HepG2 (cell line): ENCODE measurements around the gene KLF3. TPM values are rescaled to one million over a fixed set of nuclear protein-coding genes. Genes with fewer than 3 reads are reported as not detected.

Source experiments
- CTCF ChIP-seq: sonication (generic); formaldehyde crosslinking; IDR thresholded peaks from 2 replicates; pipeline ENCODE4 v1.5.0; 2020; ENCODE audit warnings: mild to moderate bottlenecking, missing genetic modification reagents, moderate library complexity
- MBD4 ChIP-seq: IDR thresholded peaks from 2 replicates; pipeline ENCODE4 v1.6.1; 2012; ENCODE audit warnings: low read length, inconsistent platforms, borderline replicate concordance
- MED8 ChIP-seq: sonication (generic); formaldehyde crosslinking; IDR thresholded peaks from 2 replicates; pipeline ENCODE4 v1.8.1; 2023; ENCODE audit warnings: mild to moderate bottlenecking, missing genetic modification reagents; ENCODE audit not compliant: insufficient replicate concordance
- PRDM15 ChIP-seq: sonication (generic); formaldehyde crosslinking; IDR thresholded peaks from 2 replicates; pipeline ENCODE4 v1.4.0; 2020; ENCODE audit warnings: missing genetic modification reagents
- ZNF263 ChIP-seq: sonication (generic); formaldehyde crosslinking; IDR thresholded peaks from 2 replicates; pipeline ENCODE4 v1.4.0; 2020; ENCODE audit warnings: missing genetic modification reagents
- ZNF646 ChIP-seq: sonication (generic); formaldehyde crosslinking; IDR thresholded peaks from 2 replicates; pipeline ENCODE4 v1.9.0; 2021; ENCODE audit warnings: mild to moderate bottlenecking, missing genetic modification reagents
- polyA plus RNA-seq, 8 experiments: library from polyadenylated mRNA; depleted of rRNA in 3 of 8; stranded (reverse) in 7 of 8; unstranded in 1 of 8; fragments of >200 nt; fragmentation: Illumina TruSeq in 4 of 8; extraction: Trizol in 4 of 8; gene quantifications; 2 replicates each; pipeline versions ENCODE4 v1.2.1 to v1.2.3, GENCODE V29; 2011 to 2016; ENCODE audit warnings: low read depth in 4 of 8, missing spikeins in 1 of 8, mixed read lengths in 1 of 8; ENCODE audit not compliant: insufficient read depth in 1 of 8
- total RNA-seq, 5 experiments: library from RNA; depleted of rRNA; stranded (reverse); fragments of >200 nt; fragmentation: Illumina TruSeq; extraction: Trizol; gene quantifications; 2 replicates each; pipeline ENCODE4 v1.2.3, GENCODE V29; 2016; ENCODE audit warnings: low read depth in 1 of 5
- TF ChIP-seq, protein P1 (sequence below): IDR thresholded peaks from 2 replicates; pipeline ENCODE4 v1.6.1; 2016; ENCODE audit warnings: mild to moderate bottlenecking
- TF ChIP-seq, protein P2 (sequence below): sonication (generic); formaldehyde crosslinking; IDR thresholded peaks from 2 replicates; pipeline ENCODE4 v1.5.1; 2020; ENCODE audit warnings: mild to moderate bottlenecking, missing genetic modification reagents, moderate library complexity

The KLF3 gene
- total and polyA plus RNA-seq, 2 of the 13 experiments (the other 11 are each of a cell fraction or from before 2014, with no cell fraction given): 29.1 to 37.8 TPM

GRCh38 chr4:38730830-38731646 lies 67.0 kb downstream of the KLF3 start (continued):
- peak; percentile 95 for TF ChIP-seq CTCF (CRISPR knock-in tag)
- no peak for TF ChIP-seq ZNF646 (CRISPR knock-in tag)
- TF ChIP-seq, protein P1, sequence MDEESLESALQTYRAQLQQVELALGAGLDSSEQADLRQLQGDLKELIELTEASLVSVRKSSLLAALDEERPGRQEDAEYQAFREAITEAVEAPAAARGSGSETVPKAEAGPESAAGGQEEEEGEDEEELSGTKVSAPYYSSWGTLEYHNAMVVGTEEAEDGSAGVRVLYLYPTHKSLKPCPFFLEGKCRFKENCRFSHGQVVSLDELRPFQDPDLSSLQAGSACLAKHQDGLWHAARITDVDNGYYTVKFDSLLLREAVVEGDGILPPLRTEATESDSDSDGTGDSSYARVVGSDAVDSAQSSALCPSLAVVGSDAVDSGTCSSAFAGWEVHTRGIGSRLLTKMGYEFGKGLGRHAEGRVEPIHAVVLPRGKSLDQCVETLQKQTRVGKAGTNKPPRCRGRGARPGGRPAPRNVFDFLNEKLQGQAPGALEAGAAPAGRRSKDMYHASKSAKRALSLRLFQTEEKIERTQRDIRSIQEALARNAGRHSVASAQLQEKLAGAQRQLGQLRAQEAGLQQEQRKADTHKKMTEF (CRISPR knock-in tag): no peak; the same call in 1 of the 2 replicates
- TF ChIP-seq MED8: peak; percentile 38
- no peak for TF ChIP-seq ZNF263 (CRISPR knock-in tag)
- TF ChIP-seq MBD4: no peak
- TF ChIP-seq, protein P2, sequence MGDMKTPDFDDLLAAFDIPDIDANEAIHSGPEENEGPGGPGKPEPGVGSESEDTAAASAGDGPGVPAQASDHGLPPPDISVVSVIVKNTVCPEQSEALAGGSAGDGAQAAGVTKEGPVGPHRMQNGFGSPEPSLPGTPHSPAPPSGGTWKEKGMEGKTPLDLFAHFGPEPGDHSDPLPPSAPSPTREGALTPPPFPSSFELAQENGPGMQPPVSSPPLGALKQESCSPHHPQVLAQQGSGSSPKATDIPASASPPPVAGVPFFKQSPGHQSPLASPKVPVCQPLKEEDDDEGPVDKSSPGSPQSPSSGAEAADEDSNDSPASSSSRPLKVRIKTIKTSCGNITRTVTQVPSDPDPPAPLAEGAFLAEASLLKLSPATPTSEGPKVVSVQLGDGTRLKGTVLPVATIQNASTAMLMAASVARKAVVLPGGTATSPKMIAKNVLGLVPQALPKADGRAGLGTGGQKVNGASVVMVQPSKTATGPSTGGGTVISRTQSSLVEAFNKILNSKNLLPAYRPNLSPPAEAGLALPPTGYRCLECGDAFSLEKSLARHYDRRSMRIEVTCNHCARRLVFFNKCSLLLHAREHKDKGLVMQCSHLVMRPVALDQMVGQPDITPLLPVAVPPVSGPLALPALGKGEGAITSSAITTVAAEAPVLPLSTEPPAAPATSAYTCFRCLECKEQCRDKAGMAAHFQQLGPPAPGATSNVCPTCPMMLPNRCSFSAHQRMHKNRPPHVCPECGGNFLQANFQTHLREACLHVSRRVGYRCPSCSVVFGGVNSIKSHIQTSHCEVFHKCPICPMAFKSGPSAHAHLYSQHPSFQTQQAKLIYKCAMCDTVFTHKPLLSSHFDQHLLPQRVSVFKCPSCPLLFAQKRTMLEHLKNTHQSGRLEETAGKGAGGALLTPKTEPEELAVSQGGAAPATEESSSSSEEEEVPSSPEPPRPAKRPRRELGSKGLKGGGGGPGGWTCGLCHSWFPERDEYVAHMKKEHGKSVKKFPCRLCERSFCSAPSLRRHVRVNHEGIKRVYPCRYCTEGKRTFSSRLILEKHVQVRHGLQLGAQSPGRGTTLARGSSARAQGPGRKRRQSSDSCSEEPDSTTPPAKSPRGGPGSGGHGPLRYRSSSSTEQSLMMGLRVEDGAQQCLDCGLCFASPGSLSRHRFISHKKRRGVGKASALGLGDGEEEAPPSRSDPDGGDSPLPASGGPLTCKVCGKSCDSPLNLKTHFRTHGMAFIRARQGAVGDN (CRISPR knock-in tag): peak; percentile 75
- TF ChIP-seq PRDM15 (CRISPR knock-in tag): no peak
